Measurements from ENCODE around the gene NCR1. TPM values are rescaled to one million over a fixed set of nuclear protein-coding genes. Genes with fewer than 3 reads are reported as not detected.

The NCR1 gene
- total RNA-seq, 2 experiments from 2014 or later: not detected

- CTCF ChIA-PET: no interaction called here
- peaks cover 30% of the 10 kb centered on the region for H3K27me3 Mint-ChIP-seq
- Histone ChIP-seq H3K27me3 (ENCODE audit: control insufficient read depth in 1 of 2, insufficient read depth in 2 of 2, low read length in 2 of 2) (peaks cover 10 to 14% of the 10 kb centered on the region in 2 experiments), H3K9me3 (ENCODE audit: control insufficient read depth in 1 of 2, insufficient read depth in 1 of 2, low read length in 2 of 2) (peaks cover 0 to 28% of the 10 kb centered on the region in 2 experiments), H3K27ac (ENCODE audit: low read depth in 1 of 2, low read length in 2 of 2) (no peak overlapping the region), H3K36me3 (ENCODE audit: insufficient read depth, low read length) (no peaks in the 10 kb centered on the region), H3K4me3 (ENCODE audit: low read length) (no peak overlapping the region), H3K4me1 (ENCODE audit: insufficient read depth, low read length) (no peaks in the 10 kb centered on the region)
- TF ChIP-seq, protein P1, sequence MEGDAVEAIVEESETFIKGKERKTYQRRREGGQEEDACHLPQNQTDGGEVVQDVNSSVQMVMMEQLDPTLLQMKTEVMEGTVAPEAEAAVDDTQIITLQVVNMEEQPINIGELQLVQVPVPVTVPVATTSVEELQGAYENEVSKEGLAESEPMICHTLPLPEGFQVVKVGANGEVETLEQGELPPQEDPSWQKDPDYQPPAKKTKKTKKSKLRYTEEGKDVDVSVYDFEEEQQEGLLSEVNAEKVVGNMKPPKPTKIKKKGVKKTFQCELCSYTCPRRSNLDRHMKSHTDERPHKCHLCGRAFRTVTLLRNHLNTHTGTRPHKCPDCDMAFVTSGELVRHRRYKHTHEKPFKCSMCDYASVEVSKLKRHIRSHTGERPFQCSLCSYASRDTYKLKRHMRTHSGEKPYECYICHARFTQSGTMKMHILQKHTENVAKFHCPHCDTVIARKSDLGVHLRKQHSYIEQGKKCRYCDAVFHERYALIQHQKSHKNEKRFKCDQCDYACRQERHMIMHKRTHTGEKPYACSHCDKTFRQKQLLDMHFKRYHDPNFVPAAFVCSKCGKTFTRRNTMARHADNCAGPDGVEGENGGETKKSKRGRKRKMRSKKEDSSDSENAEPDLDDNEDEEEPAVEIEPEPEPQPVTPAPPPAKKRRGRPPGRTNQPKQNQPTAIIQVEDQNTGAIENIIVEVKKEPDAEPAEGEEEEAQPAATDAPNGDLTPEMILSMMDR (IDR thresholded peaks at IDR 0.05): no peak
- H3K9me3 Mint-ChIP-seq: no peaks in the 10 kb centered on the region
- POLR2A ChIA-PET: no interaction called here
- H3K4me3 Mint-ChIP-seq: no peak overlapping the region
- no peaks in the 10 kb centered on the region for H3K4me1 Mint-ChIP-seq (ENCODE audit: low read depth)
- ATAC-seq (ENCODE audit: poor library complexity) (no peak), DNase-seq (no peak)
- H3K27ac Mint-ChIP-seq: no peak overlapping the region
- no peaks in the 10 kb centered on the region for H3K36me3 Mint-ChIP-seq (ENCODE audit: low read depth)
- intact Hi-C loops (cut with DNase I, micrococcal nuclease): no loop called here
Observed at GRCh38 chr19:54883228-54883627, 22.7 kb upstream of the NCR1 start.

GRCh38 chr19:54888239-54888638 lies 17.7 kb upstream of the NCR1 start:
- POLR2A ChIA-PET: no interaction called here
- H3K27ac Mint-ChIP-seq: no peak overlapping the region
- no peak for DNase-seq
- no peak overlapping the region for H3K27ac ChIP-seq (ENCODE audit: low read depth in 1 of 2, low read length in 2 of 2)
- H3K36me3 ChIP-seq (ENCODE audit: insufficient read depth, low read length): no peaks in the 10 kb centered on the region
- no peaks in the 10 kb centered on the region for H3K36me3 Mint-ChIP-seq (ENCODE audit: low read depth)
- peaks cover 0 to 9% of the 10 kb centered on the region in 2 experiments for H3K9me3 ChIP-seq (ENCODE audit: control insufficient read depth in 1 of 2, insufficient read depth in 1 of 2, low read length in 2 of 2)
- H3K4me3 ChIP-seq (ENCODE audit: low read length): no peak overlapping the region
- ATAC-seq (ENCODE audit: poor library complexity): no peak
- no peaks in the 10 kb centered on the region for H3K9me3 Mint-ChIP-seq
- H3K4me1 ChIP-seq (ENCODE audit: insufficient read depth, low read length): no peaks in the 10 kb centered on the region
- CTCF ChIA-PET: interaction anchor here (0.7 kb wide), 1 partner anchor 1212 kb away, joined by 3 read pairs; no protein-coding TSS in a partner anchor
- H3K4me1 Mint-ChIP-seq (ENCODE audit: low read depth): no peaks in the 10 kb centered on the region
- H3K27me3 ChIP-seq (ENCODE audit: control insufficient read depth in 1 of 2, insufficient read depth in 2 of 2, low read length in 2 of 2): no peaks in the 10 kb centered on the region
- TF ChIP-seq, protein P1 (IDR thresholded peaks at IDR 0.05): no peak
- peaks cover 14% of the 10 kb centered on the region for H3K27me3 Mint-ChIP-seq
- no peak overlapping the region for H3K4me3 Mint-ChIP-seq
- intact Hi-C loops (cut with DNase I, micrococcal nuclease): no loop called here

GRCh38 chr19:54889566-54889965 lies 16.4 kb upstream of the NCR1 start:
- no peak overlapping the region for H3K4me3 Mint-ChIP-seq
- Histone ChIP-seq H3K9me3 (ENCODE audit: control insufficient read depth in 1 of 2, insufficient read depth in 1 of 2, low read length in 2 of 2) (no peaks in the 10 kb centered on the region), H3K27ac (ENCODE audit: low read depth in 1 of 2, low read length in 2 of 2) (no peak overlapping the region), H3K36me3 (ENCODE audit: insufficient read depth, low read length) (no peaks in the 10 kb centered on the region), H3K4me1 (ENCODE audit: insufficient read depth, low read length) (no peaks in the 10 kb centered on the region), H3K27me3 (ENCODE audit: control insufficient read depth in 1 of 2, insufficient read depth in 2 of 2, low read length in 2 of 2) (no peaks in the 10 kb centered on the region), H3K4me3 (ENCODE audit: low read length) (no peak overlapping the region)
- no peaks in the 10 kb centered on the region for H3K9me3 Mint-ChIP-seq
- no peak overlapping the region for H3K27ac Mint-ChIP-seq
- no peak for ATAC-seq (ENCODE audit: poor library complexity)
- intact Hi-C loops (cut with DNase I, micrococcal nuclease): no loop called here
- no peaks in the 10 kb centered on the region for H3K4me1 Mint-ChIP-seq (ENCODE audit: low read depth)
- POLR2A ChIA-PET: no interaction called here
- TF ChIP-seq, protein P1 (IDR thresholded peaks at IDR 0.05): no peak
- CTCF ChIA-PET: no interaction called here
- H3K36me3 Mint-ChIP-seq (ENCODE audit: low read depth): no peaks in the 10 kb centered on the region
- DNase-seq: no peak
- peaks cover 14% of the 10 kb centered on the region for H3K27me3 Mint-ChIP-seq

All from CD4-positive, alpha-beta T cell (primary cell).